ENCODE measurements around the gene AIP. TPM values are rescaled to one million over a fixed set of nuclear protein-coding genes. Genes with fewer than 3 reads are reported as not detected.

The AIP gene
- total RNA-seq, 4 donors from 2014 or later, result 33.0 to 60.8 (median 48.8) TPM

DNA sequence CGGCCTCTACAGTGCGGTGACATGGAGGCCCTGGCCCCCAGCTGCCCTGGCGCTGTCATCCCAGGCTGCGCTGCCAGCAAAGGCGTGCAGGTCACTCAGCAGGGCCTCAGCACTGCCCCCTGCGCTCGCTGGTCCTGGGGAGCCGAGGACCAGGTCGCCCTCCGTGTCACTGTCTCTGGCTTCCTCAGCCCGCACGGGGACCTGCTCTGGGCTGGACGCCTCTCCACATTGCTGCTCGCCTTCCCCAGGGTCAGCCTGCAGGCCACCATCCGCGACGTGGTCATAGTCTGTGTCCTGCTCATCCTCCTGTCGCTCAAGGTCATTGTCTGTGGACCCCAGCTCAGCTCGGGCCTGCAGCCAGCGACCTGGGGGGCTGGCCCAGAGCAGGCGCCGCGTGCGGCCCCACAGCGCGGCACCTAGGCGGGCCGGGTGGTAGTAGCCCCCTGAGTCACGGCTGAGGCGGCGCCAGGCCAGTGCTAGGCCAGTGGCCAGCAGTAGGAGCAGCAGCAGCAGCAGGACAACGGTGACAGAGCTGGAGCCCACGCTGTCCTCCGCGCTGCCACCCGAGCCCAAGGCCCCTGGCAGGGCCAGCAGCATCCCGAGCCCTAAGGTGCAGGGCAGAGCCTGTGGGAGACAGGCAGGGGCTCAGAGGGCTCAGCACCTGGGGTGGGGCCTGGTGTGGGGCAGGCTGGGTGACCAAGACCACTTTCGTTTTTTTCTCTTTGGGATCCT lies 46.9 kb upstream of the AIP start:
- no peak for TF ChIP-seq POLR2A (IDR thresholded peaks at IDR 0.05)
- TF ChIP-seq, protein P1, sequence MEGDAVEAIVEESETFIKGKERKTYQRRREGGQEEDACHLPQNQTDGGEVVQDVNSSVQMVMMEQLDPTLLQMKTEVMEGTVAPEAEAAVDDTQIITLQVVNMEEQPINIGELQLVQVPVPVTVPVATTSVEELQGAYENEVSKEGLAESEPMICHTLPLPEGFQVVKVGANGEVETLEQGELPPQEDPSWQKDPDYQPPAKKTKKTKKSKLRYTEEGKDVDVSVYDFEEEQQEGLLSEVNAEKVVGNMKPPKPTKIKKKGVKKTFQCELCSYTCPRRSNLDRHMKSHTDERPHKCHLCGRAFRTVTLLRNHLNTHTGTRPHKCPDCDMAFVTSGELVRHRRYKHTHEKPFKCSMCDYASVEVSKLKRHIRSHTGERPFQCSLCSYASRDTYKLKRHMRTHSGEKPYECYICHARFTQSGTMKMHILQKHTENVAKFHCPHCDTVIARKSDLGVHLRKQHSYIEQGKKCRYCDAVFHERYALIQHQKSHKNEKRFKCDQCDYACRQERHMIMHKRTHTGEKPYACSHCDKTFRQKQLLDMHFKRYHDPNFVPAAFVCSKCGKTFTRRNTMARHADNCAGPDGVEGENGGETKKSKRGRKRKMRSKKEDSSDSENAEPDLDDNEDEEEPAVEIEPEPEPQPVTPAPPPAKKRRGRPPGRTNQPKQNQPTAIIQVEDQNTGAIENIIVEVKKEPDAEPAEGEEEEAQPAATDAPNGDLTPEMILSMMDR (IDR thresholded peaks at IDR 0.05 in 4 of 5, conservative IDR thresholded peaks at IDR 0.05 in 1 of 5), result no peak
- Histone ChIP-seq H3K4me3 (no peak overlapping the region), H3K4me1 (peaks cover 5 to 7% of the 10 kb centered on the region in 2 donors), H3K36me3 (peaks cover 0 to 49% of the 10 kb centered on the region in 2 donors), H3K27ac (peak overlapping the region in 2 of 4 donors; percentile 25 to 52), H3K27me3 (no peaks in the 10 kb centered on the region), H3K9me3 (no peaks in the 10 kb centered on the region)
- DNase-seq (no peak), ATAC-seq (no peak)
- intact Hi-C loops (cut with DNase I; ENCODE audit: low total_unique reads), result no loop called here
- in situ Hi-C loops (cut with MboI; ENCODE audit: low sequenced_read_pairs in 4 of 4), result no loop called here

- H3K36me3 ChIP-seq, result peaks cover 0 to 42% of the 10 kb centered on the region in 2 donors
- H3K4me3 ChIP-seq, result no peak overlapping the region
- DNase-seq (no peak), ATAC-seq (no peak)
- peaks cover 0 to 7% of the 10 kb centered on the region in 2 donors for H3K4me1 ChIP-seq
- H3K27me3 ChIP-seq, result no peaks in the 10 kb centered on the region
- intact Hi-C loops (cut with DNase I; ENCODE audit: low total_unique reads), result no loop called here
- no peaks in the 10 kb centered on the region for H3K9me3 ChIP-seq
- peak overlapping the region in 2 of 4 donors; percentile 25 to 52 for H3K27ac ChIP-seq
- in situ Hi-C loops (cut with MboI; ENCODE audit: low sequenced_read_pairs in 4 of 4), result no loop called here
- TF ChIP-seq, protein P1 (IDR thresholded peaks at IDR 0.05 in 4 of 5, conservative IDR thresholded peaks at IDR 0.05 in 1 of 5), result no peak
- no peak for TF ChIP-seq POLR2A (IDR thresholded peaks at IDR 0.05)
These were observed 46.3 kb upstream of the AIP start for GRCh38 chr11:67436459-67437081.

DNA sequence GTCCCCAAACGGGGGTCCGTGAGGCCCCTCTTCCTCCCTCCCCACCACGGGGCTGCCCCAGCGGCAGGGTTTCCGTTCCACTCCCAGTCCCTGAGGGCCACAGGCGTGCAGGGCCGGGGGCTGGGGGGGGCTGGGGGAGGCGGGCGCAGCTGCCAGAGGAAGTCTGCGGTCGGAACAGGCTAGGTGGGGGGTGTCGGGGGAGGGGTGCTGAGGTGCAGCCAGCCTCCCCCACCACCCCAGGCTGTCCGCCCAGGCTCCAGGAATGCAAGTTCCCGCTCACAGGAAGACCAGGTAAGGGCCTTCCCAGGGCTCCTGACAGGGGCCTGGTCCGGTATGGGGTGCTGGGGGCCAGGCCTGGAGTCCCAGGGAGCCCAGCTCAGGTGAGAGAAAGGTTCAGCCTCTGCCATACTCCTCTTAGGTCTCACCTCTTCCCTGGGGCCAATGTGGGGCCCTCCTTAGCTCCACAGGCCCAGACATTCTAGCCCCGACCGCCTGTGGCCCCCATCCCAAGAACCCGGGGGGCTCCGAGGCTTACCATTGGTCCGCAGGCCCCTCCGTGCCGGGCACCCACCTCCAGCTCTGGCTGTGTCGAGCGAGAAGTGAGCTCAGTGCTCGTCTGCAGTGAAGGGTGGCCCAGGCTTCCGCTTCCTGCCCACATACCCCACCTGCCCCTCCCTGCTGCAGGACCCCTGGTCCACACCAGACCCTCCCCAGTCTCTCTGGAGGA lies 45.6 kb upstream of the AIP start, which contains the start of gene PTPRCAP:
PTPRCAP (minus strand) TSS at position 601 of the 727 bp plus-strand sequence; CDS start at position 538, 63 bp downstream.
- Histone ChIP-seq H3K4me1 (peaks cover 0 to 7% of the 10 kb centered on the region in 2 donors), H3K27ac (peak within 1 kb of the TSS in 1 of 4 donors; percentile 52), H3K27me3 (no peaks in the 10 kb centered on the region), H3K9me3 (no peaks in the 10 kb centered on the region), H3K4me3 (no peak within 1 kb of the TSS), H3K36me3 (peaks cover 0 to 36% of the 10 kb centered on the region in 2 donors)
- DNase-seq, result no peak
- intact Hi-C loops (cut with DNase I; ENCODE audit: low total_unique reads), result no loop called here
- in situ Hi-C loops (cut with MboI; ENCODE audit: low sequenced_read_pairs in 4 of 4), result no loop called here
- no peak for ATAC-seq
- TF ChIP-seq POLR2A (IDR thresholded peaks at IDR 0.05), result no peak
- TF ChIP-seq, protein P1 (IDR thresholded peaks at IDR 0.05 in 4 of 5, conservative IDR thresholded peaks at IDR 0.05 in 1 of 5), result no peak

DNA sequence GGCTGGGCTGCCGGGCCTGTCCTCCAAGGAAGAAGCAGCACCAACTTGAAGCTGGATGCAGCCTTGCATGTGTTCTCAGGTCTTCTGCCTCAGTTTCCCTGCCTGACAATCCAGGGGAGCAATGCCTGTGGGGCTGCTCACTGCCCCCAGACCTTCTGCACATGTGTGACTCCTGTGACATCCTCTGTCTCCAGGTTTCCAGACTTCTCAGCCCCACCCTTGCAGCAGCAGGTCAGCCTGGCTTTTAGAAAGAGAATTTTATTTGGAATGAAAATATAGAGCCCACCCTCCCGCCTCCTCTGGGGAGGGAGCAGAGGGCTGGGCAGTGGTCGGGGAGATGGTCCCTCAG lies 45.0 kb upstream of the AIP start:
- Histone ChIP-seq H3K9me3 (no peaks in the 10 kb centered on the region), H3K4me1 (peaks cover 4 to 12% of the 10 kb centered on the region in 2 donors), H3K27me3 (no peaks in the 10 kb centered on the region), H3K27ac (no peak overlapping the region), H3K4me3 (no peak overlapping the region), H3K36me3 (peaks cover 0 to 30% of the 10 kb centered on the region in 2 donors)
- intact Hi-C loops (cut with DNase I; ENCODE audit: low total_unique reads) (no loop called here), in situ Hi-C loops (cut with MboI; ENCODE audit: low sequenced_read_pairs in 4 of 4) (no loop called here)
- no peak for DNase-seq
- no peak for ATAC-seq
- TF ChIP-seq, protein P1 (IDR thresholded peaks at IDR 0.05 in 4 of 5, conservative IDR thresholded peaks at IDR 0.05 in 1 of 5), result no peak
- TF ChIP-seq POLR2A (IDR thresholded peaks at IDR 0.05), result no peak
